Measurements from ENCODE around the gene DCP2. TPM values are rescaled to one million over a fixed set of nuclear protein-coding genes. Genes with fewer than 3 reads are reported as not detected.

Gene DCP2
- total and polyA plus RNA-seq, 10 of the 15 experiments (the other 5 are each of a cell fraction or from before 2014, with no cell fraction given), result 23.4 to 81.6 (median 47.4) TPM

DNA sequence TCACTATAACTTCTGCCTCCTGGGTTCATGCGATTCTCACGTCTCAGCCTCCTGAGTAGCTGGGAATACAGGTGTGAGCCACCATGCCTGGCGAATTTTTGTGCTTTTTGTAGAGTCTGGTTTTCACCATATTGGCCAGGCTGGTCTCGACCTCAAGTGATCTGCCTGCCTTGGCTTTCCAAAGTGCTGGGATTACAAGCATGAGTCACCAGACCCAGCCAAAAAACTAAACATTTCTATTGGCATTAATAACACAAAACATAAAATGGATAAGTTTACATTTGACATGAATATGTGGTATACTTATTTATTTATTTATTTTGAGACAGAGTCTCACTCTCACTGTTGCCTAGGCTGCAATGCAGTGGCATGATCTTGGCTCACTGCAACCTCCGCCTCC is 40.9 kb upstream of the DCP2 start:
- 83% methylated on average over 5 of the region's 5 CpGs for WGBS (ENCODE audit: insufficient coverage, insufficient replicate concordance, low lambda C conversion rate, missing lambda C conversion rate)
- Histone ChIP-seq H3K36me3 (ENCODE audit: control insufficient read depth in 2 of 2, insufficient read depth in 2 of 2, low read length in 1 of 2) (no peaks in the 10 kb centered on the region), H3K27me3 (replicated peaks in 1 of 2; ENCODE audit: control insufficient read depth in 2 of 2, insufficient read depth in 2 of 2, low read length in 1 of 2) (no peaks in the 10 kb centered on the region), H3K27ac (ENCODE audit: control insufficient read depth, insufficient read depth) (no peak overlapping the region), H3K9ac (ENCODE audit: control insufficient read depth, insufficient read depth, low read length) (no peak overlapping the region), H3K79me2 (ENCODE audit: control insufficient read depth, insufficient read depth, low read length) (no peaks in the 10 kb centered on the region), H2AFZ (ENCODE audit: control insufficient read depth, low read depth, low read length) (no peak overlapping the region), H3K4me1 (ENCODE audit: control insufficient read depth, insufficient read depth, low read length) (peaks cover 7% of the 10 kb centered on the region), H4K20me1 (ENCODE audit: control insufficient read depth, insufficient read depth) (no peaks in the 10 kb centered on the region), H3K4me2 (ENCODE audit: control insufficient read depth, insufficient read depth) (no peak overlapping the region), H3K4me3 (no peak overlapping the region), H3K9me3 (replicated peaks; ENCODE audit: control insufficient read depth, insufficient read depth, low read length) (peaks cover 5% of the 10 kb centered on the region)
- CTCF ChIA-PET, result interaction anchor here (2.7 kb wide), 1 partner anchor 13 kb away, joined by 8 read pairs; no protein-coding TSS in a partner anchor
- POLR2A ChIA-PET, result no interaction called here
- DNase-seq (ENCODE audit: low read depth, low spot score) (no peak), FAIRE-seq (no peak), ATAC-seq (no peak)
- SMC1A ChIA-PET (ENCODE audit: uncharacterized antibody, unreplicated experiment), result no interaction called here
- intact Hi-C loops (cut with micrococcal nuclease; ENCODE audit: unreplicated experiment) (no loop called here), in situ Hi-C loops (cut with MboI) (no loop called here)
- TF ChIP-seq, protein P1, sequence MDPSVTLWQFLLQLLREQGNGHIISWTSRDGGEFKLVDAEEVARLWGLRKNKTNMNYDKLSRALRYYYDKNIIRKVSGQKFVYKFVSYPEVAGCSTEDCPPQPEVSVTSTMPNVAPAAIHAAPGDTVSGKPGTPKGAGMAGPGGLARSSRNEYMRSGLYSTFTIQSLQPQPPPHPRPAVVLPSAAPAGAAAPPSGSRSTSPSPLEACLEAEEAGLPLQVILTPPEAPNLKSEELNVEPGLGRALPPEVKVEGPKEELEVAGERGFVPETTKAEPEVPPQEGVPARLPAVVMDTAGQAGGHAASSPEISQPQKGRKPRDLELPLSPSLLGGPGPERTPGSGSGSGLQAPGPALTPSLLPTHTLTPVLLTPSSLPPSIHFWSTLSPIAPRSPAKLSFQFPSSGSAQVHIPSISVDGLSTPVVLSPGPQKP (IDR thresholded peaks at IDR 0.05; ENCODE audit: low read depth, low read length), result no peak
- TF ChIP-seq SMARCA5 (IDR thresholded peaks at IDR 0.05) (no peak), TARDBP (IDR thresholded peaks at IDR 0.05; ENCODE audit: borderline replicate concordance) (no peak), SUPT20H (IDR thresholded peaks at IDR 0.05; ENCODE audit: borderline replicate concordance, control insufficient read depth, low read depth, low read length) (no peak), NFYA (IDR thresholded peaks at IDR 0.05; ENCODE audit: borderline replicate concordance, low read depth, low read length) (no peak), CHD2 (IDR thresholded peaks at IDR 0.05; ENCODE audit: borderline replicate concordance, low read depth, low read length) (no peak), CREB1 (IDR thresholded peaks at IDR 0.05; ENCODE audit: low read depth) (no peak), TCF12 (IDR thresholded peaks at IDR 0.05; ENCODE audit: low read depth, low read length) (no peak), ZNF274 (IDR thresholded peaks at IDR 0.05; ENCODE audit: insufficient read depth, insufficient read length) (no peak), YY1 (IDR thresholded peaks at IDR 0.05; ENCODE audit: low read depth, low read length) (no peak), TCF7 (IDR thresholded peaks at IDR 0.05; ENCODE audit: borderline replicate concordance) (no peak)
- TF ChIP-seq, protein P2, sequence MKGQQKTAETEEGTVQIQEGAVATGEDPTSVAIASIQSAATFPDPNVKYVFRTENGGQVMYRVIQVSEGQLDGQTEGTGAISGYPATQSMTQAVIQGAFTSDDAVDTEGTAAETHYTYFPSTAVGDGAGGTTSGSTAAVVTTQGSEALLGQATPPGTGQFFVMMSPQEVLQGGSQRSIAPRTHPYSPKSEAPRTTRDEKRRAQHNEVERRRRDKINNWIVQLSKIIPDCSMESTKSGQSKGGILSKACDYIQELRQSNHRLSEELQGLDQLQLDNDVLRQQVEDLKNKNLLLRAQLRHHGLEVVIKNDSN (IDR thresholded peaks at IDR 0.05; ENCODE audit: borderline replicate concordance, extremely low read length, insufficient read depth, low read depth, low read length), result no peak
- TF ChIP-seq, protein P3, sequence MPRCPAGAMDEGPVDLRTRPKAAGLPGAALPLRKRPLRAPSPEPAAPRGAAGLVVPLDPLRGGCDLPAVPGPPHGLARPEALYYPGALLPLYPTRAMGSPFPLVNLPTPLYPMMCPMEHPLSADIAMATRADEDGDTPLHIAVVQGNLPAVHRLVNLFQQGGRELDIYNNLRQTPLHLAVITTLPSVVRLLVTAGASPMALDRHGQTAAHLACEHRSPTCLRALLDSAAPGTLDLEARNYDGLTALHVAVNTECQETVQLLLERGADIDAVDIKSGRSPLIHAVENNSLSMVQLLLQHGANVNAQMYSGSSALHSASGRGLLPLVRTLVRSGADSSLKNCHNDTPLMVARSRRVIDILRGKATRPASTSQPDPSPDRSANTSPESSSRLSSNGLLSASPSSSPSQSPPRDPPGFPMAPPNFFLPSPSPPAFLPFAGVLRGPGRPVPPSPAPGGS (IDR thresholded peaks at IDR 0.05; ENCODE audit: borderline replicate concordance, insufficient read depth, low read depth, low read length, poor library complexity, severe bottlenecking), result no peak
- RAD21 ChIA-PET (ENCODE audit: unreplicated experiment), result no interaction called here
- BruUV-seq (replicated peaks), result no TSS peak
